GM23248 (cell line): Measurements from ENCODE around the gene TRAF2.

Source experiments
- EZH2 ChIP-seq: fragments of 200-600 bp; sonication (generic); IDR thresholded peaks from 2 replicates; pipeline ENCODE4 v1.6.1; 2018; ENCODE audit warnings: antibody characterized with exemption, mild to moderate bottlenecking; ENCODE audit not compliant: insufficient read depth, poor library complexity, severe bottlenecking
- EZH2phosphoT487 ChIP-seq: fragments of 200-600 bp; sonication (generic); IDR thresholded peaks from 2 replicates; pipeline ENCODE4 v1.6.1; 2018; ENCODE audit warnings: antibody characterized with exemption, moderate library complexity, mild to moderate bottlenecking, low read depth; ENCODE audit not compliant: insufficient read depth

DNA sequence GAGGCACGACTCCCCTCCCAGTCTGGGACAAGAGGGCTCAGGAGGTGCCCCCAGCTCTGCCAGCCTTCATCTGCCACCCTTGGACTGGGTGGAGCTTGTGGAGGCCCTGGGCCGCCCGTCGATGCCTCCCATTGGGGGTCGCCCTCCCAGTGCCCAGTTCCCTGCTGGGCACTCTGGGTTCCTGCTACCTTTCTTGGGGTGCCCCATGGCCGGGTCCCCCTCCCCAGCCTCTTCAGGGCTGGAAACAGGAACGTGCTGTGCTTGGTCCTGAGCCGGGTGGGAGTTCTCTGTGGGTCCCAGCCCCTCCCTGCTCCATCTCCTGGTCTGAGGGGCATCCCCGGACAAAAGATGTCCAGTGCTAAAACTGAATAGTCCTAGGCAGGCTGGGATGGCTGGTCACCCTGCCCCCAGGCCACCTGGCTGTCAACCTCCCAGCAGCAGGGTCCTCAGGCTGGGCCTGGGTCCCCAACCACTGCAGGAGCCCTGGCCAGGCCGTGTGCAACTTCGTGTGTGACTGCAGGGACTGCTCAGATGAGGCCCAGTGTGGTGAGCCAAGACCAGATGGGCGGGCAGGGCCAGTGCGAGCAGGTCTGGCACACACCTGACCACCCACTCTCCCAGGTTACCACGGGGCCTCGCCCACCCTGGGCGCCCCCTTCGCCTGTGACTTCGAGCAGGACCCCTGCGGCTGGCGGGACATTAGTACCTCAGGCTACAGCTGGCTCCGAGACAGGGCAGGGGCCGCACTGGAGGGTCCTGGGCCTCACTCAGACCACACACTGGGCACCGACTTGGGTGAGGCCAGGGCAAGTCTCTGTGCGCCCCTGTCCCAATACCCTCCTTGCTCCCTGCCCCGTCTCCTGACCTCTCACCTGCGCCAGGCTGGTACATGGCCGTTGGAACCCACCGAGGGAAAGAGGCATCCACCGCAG, 33.4 kb upstream of the TRAF2 start:
- TF ChIP-seq EZH2 (no peak), EZH2phosphoT487 (no peak)
